LNCAP (cell line): ENCODE results near the gene MAP3K20.

Experiments
- TF ChIP-seq, protein P1 (sequence below): fragments of 450-650 bp; IDR thresholded peaks from 2 replicates; pipeline ENCODE4 v1.5.1; 2017; ENCODE audit warnings: mild to moderate bottlenecking

Gene MAP3K20

DNA sequence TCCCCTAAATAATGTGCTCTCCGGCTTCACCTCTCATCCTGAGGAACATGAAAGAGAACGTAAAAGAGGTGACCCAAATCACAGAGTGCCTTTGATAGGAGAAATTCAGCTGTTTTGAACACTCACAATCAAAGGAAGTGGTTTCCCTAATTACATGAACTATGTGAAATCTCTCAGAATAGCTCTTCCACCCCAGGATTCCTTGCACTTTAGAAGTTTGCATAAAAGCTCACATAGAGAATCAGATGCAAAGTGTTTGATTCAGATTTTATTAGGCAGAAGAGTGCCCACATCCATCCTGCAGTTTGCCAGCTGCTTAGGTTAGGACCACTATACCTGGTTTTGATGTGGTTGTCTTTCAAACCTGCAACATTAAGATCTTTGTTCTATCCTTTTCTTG, 61.0 kb downstream of the MAP3K20 start:
- TF ChIP-seq, protein P1, sequence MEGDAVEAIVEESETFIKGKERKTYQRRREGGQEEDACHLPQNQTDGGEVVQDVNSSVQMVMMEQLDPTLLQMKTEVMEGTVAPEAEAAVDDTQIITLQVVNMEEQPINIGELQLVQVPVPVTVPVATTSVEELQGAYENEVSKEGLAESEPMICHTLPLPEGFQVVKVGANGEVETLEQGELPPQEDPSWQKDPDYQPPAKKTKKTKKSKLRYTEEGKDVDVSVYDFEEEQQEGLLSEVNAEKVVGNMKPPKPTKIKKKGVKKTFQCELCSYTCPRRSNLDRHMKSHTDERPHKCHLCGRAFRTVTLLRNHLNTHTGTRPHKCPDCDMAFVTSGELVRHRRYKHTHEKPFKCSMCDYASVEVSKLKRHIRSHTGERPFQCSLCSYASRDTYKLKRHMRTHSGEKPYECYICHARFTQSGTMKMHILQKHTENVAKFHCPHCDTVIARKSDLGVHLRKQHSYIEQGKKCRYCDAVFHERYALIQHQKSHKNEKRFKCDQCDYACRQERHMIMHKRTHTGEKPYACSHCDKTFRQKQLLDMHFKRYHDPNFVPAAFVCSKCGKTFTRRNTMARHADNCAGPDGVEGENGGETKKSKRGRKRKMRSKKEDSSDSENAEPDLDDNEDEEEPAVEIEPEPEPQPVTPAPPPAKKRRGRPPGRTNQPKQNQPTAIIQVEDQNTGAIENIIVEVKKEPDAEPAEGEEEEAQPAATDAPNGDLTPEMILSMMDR = no peak

DNA sequence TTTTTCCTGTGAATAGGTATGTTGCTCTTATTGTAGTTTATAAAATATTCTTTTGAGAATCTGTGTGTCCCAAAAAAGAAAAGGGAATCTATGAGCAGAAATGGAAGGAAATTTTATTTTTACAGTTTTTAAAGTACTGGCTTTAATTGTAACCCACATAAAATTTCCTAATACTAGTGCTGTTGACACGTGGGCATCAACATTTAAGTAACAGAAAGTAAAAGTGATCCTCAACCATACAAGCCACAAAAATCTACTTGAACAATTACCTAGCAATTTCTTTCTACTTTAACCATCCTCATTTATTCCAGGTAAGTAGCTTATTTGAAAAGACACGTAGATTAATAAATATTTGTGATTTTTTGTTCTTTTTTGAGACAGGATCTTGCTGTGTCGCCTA, 62.0 kb downstream of the MAP3K20 start:
- TF ChIP-seq, protein P1 = no peak

DNA sequence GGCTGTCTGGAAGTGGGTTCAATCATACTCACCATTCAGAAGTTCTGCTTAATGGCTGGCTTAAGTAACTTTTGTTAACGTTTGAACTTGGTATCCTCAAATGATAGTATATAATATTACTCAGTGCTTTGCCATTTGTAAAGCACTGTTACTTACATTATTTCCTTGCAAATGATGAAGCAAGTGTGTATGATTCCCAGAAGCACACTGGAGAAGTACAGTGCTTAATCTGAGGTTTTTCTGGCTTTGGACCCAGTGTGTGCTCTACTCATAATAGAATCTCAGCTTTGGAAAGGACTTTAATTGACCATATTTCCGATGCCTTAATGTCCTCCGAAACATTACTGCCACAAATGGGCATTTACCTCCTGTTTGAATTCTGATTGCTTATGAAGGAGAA, 63.3 kb downstream of the MAP3K20 start:
- TF ChIP-seq, protein P1 = no peak

DNA sequence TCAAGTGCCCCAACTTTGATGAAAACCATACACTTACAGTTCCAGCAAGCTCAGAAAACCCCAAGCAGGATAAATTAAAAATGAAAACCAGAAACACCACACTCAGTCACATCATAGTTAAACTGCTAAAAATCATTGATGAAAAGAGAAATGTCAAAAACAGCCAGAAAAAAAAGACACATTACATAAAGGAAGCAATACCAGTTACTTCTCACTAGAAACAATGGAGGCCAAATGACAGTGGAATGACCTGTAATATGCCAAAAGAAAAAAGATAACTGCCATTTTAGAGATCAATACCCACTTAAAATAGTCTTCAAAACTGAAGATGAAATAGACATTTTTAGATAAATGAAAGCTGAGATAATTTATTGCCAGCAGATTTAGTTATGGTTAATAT, 66.0 kb downstream of the MAP3K20 start:
- TF ChIP-seq, protein P1 = no peak

DNA sequence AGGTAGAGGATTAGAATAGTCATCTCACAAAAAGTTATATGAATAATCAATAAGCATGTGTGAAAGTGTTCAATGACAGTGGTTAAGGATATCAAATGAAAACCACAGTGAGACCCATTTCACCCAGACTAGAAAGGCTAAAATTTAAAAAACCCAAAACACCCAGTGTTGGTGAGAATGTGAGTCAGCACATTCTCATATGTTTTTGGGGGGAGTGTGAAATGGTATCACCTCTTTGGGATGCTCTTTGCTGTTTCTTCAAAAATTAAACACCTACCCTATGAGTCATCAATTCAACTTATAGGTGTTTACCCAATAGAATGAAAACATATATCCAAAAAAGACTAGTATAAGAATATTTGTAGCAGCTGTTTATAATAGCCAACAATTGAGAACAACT, 69.8 kb downstream of the MAP3K20 start:
- TF ChIP-seq, protein P1 = no peak

DNA sequence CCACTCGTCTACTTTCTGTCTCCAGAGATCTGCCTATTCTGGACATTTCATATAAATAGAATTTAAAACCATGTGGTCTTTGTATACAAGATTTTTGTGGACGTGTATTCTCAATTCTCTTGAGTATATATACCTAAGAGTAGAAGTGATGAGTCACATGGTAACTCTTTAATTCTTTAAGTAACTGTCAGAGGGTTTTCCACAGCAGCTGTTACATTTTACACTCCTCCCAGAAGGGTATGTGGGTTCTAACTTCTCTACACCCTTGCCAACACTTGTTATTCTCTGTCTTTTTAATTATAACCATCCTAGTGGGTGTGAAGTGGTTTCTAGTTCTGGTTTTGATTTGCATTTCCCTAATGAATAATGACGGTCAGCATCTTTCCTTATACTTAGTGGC, 70.9 kb downstream of the MAP3K20 start:
- TF ChIP-seq, protein P1 = no peak

DNA sequence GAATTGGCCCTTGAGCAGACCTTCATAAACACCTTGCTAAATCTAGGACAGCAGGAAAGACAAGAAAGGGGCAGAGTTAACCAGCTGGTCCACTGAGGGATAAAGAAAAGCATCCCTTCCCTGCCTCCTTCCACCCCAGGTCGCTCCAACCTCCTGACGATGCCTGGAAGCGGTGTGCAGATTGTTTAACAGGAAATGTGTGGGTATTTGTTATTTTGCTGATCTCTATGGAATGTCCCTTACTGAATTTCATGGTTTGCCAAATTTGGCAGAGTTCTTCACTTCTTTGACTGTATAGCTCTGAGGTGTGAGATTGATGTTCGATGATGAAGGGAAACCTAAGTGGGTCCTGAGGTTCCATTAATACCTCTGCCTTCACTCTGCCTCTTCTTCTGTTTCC, 72.9 kb downstream of the MAP3K20 start:
- TF ChIP-seq, protein P1 = no peak

DNA sequence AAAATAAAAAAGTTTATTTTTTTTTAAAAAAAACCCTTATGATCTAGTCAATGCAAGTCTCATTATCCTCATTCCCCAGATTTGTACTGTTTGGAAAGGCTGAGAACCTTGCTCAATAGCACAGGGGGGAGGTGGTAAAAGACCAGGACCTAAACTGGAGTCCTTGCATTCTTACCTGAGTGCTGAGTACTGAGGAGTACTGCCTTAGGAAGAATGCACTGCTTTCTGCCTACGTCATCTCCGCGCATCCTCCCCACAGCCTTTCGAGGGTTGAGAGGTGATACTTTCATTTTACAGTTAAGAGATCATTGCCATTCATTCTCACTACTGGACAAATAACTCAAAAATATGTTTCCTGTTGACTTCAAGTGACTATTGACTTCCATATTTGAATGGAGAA, 73.8 kb downstream of the MAP3K20 start:
- TF ChIP-seq, protein P1 = no peak
